BE2C (cell line): ENCODE data around the gene RBM46.
A peak's percentile ranks its signal among the peaks of the same experiment; 100 is the strongest.

Experiments used
- DNase-seq: peaks from one replicate; pipeline ENCODE4 v3.0.0-alpha.2; 2020
- H3K27me3 ChIP-seq: fragments of 250-450 bp; sonication (Bioruptor Pico); 2 replicates; pipeline ENCODE4 v1.5.1; 2020; ENCODE audit warnings: mild to moderate bottlenecking
- H3K36me3 ChIP-seq: fragments of 250-450 bp; sonication (Bioruptor Pico); 2 replicates; pipeline ENCODE4 v1.5.1; 2020; ENCODE audit warnings: mild to moderate bottlenecking
- H3K4me1 ChIP-seq: fragments of 250-450 bp; sonication (Bioruptor Pico); 2 replicates; pipeline ENCODE4 v1.5.1; 2020
- H3K4me3 ChIP-seq: 2 replicates; pipeline ENCODE4 v1.5.1; 2011; ENCODE audit warnings: low read depth, low read length
- H3K9me3 ChIP-seq: fragments of 250-450 bp; sonication (Bioruptor Pico); 2 replicates; pipeline ENCODE4 v1.5.1; 2020
- TF ChIP-seq, protein P1 (sequence below): IDR thresholded peaks from 2 replicates; pipeline ENCODE4 v1.5.1; 2012; ENCODE audit warnings: mild to moderate bottlenecking, low read depth, low read length

Gene RBM46

DNA sequence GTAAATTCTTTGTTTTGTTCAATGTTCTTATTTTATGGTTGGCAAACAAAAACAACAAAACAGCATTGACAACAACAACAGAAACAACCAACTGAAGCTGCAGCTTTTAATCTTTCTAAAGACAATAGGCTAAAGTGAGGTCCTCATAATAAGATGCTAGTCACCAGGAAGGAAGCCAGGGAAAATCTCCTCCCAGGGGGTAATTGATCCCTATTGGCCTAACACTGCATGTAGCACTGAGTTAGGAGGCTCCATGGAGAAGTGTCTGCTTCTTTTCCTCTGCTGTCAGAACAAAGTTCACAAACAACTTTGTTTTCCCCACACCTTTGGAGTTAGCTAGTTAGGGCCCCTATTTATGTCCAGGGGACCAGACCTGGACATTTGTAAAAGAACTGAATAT lies 42.0 kb upstream of the RBM46 start:
- Histone ChIP-seq H3K27me3 (peaks cover 30% of the 10 kb centered on the region), H3K9me3 (no peaks in the 10 kb centered on the region; the same call in 1 of the 2 replicates), H3K36me3 (no peaks in the 10 kb centered on the region), H3K4me1 (no peaks in the 10 kb centered on the region), H3K4me3 (no peak overlapping the region)
- TF ChIP-seq, protein P1, sequence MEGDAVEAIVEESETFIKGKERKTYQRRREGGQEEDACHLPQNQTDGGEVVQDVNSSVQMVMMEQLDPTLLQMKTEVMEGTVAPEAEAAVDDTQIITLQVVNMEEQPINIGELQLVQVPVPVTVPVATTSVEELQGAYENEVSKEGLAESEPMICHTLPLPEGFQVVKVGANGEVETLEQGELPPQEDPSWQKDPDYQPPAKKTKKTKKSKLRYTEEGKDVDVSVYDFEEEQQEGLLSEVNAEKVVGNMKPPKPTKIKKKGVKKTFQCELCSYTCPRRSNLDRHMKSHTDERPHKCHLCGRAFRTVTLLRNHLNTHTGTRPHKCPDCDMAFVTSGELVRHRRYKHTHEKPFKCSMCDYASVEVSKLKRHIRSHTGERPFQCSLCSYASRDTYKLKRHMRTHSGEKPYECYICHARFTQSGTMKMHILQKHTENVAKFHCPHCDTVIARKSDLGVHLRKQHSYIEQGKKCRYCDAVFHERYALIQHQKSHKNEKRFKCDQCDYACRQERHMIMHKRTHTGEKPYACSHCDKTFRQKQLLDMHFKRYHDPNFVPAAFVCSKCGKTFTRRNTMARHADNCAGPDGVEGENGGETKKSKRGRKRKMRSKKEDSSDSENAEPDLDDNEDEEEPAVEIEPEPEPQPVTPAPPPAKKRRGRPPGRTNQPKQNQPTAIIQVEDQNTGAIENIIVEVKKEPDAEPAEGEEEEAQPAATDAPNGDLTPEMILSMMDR = no peak
- DNase-seq = no peak

DNA sequence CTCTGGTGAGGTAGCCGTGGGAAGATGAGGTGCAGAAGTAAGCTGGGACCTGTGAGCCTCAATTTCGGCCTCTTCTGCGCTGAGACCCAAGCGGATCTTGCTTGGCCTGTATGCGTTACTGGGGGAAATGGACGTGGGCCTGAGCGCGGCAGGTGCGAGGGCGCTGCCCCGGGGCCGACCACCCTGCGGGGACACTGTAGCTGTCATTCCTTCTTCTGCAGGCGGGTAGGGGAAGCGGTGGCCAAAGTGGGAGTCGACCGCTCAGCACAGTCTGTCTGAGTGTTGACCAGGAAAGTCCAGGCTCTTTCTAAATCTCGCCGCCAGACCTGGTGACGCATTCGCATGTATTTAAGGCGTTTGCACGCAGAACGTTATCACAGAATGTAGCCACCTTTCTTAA lies 40.6 kb upstream of the RBM46 start:
- Histone ChIP-seq H3K27me3 (peaks cover 42% of the 10 kb centered on the region), H3K36me3 (no peaks in the 10 kb centered on the region), H3K9me3 (no peaks in the 10 kb centered on the region; the same call in 1 of the 2 replicates), H3K4me3 (no peak overlapping the region), H3K4me1 (no peaks in the 10 kb centered on the region)
- no peak for DNase-seq
- TF ChIP-seq, protein P1 = no peak

DNA sequence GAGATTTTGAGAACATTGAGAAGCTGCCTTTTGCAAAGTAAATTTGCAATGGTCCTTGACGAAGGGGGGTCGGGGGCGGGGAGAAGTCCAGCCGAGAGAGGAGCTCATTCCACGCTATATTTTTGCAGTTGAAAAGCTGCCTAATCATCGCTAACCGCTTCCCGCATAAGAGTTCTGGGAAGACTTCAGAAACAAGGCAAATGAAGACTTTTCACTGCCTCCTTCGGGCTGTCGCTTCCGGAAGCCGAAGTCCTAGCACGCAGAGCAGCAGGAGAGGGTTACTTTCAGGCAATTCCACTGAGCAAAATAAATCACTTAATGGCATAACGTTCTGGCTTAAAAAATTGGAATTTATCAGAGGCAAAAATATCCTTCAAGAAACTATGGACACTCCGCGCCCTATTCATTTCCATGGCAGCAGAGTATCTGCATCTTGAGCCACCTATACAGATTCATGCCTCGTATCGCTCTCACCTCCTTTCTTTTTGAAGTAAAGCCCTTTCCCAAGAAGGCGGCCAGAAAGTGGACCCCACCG lies 39.9 kb upstream of the RBM46 start:
- Histone ChIP-seq H3K36me3 (no peaks in the 10 kb centered on the region), H3K4me1 (no peaks in the 10 kb centered on the region), H3K9me3 (no peaks in the 10 kb centered on the region; the same call in 1 of the 2 replicates), H3K4me3 (no peak overlapping the region), H3K27me3 (peaks cover 46% of the 10 kb centered on the region)
- no peak for DNase-seq
- TF ChIP-seq, protein P1 = no peak

DNA sequence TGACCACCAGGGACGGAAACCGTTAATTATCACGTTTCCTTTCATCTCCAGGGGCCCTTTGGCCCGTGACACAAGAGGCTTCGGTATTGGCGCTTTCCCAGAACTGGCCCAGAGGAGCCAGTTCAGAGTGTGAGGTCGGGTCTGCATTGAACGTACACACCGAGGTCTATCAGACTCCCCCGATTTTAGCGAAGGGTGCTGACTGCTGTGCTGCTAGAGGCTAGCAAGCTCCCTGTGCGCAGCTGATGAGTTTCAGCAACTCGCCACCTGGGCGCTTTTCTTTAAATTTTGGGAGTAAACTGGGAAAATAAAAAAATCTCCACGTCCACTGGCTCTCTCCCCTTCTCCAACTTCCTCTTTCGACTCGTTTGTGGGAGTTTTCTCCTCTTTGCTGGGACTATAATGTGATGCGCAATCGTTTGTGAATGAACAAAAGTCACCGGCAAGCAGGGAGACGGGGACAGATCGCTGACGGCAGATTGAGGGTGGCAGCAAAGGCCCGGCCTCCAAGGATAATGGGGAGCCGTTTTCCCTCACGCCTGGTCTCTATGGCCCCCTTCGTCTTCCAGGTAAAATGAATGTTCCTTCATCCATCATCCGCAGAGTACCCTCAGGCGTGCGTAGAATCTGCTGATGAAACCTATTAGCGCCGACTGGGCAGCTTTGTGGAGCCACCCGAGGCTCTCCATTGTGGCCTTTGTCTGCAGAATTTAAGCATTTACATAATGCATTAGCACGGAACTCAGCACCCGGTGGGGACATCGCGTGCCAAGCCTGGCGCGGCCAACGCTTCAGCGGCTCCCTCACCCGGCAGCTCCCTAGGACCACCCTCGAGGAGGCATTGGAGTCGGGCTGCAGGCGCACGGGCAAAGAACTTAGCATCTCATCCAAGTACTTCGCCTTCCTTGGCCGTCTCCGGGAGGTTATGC lies 38.9 kb upstream of the RBM46 start:
- H3K4me3 ChIP-seq = no peak overlapping the region
- peaks cover 55% of the 10 kb centered on the region for H3K27me3 ChIP-seq
- DNase-seq = no peak
- no peaks in the 10 kb centered on the region; the same call in 1 of the 2 replicates for H3K9me3 ChIP-seq
- TF ChIP-seq, protein P1 = no peak
- H3K4me1 ChIP-seq = no peaks in the 10 kb centered on the region
- no peaks in the 10 kb centered on the region for H3K36me3 ChIP-seq

DNA sequence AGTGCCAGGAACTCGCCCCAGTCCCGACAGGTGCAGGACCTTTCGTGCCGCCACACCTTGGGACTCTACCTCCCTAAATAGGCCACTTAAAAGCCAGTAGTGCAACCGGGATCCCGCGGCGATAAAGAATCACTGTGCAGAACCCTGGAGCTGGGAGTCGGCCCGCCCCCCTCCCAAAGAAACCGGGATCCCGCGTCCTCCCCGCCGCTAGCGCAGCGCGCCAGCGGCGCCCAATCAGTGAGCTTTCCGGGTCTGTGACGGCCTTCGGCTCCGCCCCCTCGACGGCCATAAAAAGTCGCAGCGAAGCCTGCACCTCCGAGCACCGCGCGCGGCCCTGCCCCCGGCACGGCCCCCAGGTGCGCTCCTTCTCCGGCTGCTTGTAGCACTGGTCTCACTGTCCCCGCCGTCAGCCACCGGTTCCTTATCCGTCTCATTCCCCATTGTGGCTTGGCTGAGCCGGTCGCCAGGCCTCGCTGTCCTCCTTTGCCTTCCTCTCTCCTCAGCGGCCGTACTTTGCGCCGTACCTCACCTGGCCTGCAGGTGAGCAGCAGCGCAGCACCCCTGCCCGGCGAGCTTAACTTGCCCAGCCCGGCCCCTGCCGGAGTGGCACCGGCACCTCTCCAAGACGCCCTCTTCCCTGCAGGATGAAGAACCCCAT lies 37.3 kb upstream of the RBM46 start, which contains the start of gene LRAT:
TSS of gene LRAT (plus strand) at position 318 of the 658 bp plus-strand sequence. CDS start at position 645, 327 bp downstream.
- peak; percentile 58 for DNase-seq
- H3K4me3 ChIP-seq = peak within 1 kb of the TSS; percentile 49

More for the DNA sequence above, 37.3 kb upstream of the RBM46 start, which contains the start of gene LRAT:
- no peaks in the 10 kb centered on the region for H3K36me3 ChIP-seq
- TF ChIP-seq, protein P1 = no peak
- no peaks in the 10 kb centered on the region; the same call in 1 of the 2 replicates for H3K9me3 ChIP-seq
- peaks cover 57% of the 10 kb centered on the region for H3K27me3 ChIP-seq
- no peaks in the 10 kb centered on the region for H3K4me1 ChIP-seq
